Liver (tissue), 9 donors: ENCODE measurements around the gene ZFAND2A. TPM values are rescaled to one million over a fixed set of nuclear protein-coding genes. Genes with fewer than 3 reads are reported as not detected.

Source experiments
- DNase-seq: peaks from one replicate; pipeline ENCODE4 v3.0.0-alpha.2; 2017; ENCODE audit warnings: low spot score
- H3K27ac ChIP-seq, 2 donors: one replicate each; pipeline ENCODE4 v1.7.0; 2013; ENCODE audit warnings: inconsistent platforms in 2 of 2, low read length in 2 of 2, control low read depth in 1 of 2, low read depth in 1 of 2, mild to moderate bottlenecking in 1 of 2
- H3K27me3 ChIP-seq, 4 donors: one replicate each; pipeline versions ENCODE4 v1.6.1 to v1.7.0; 2013; ENCODE audit warnings: low read length in 3 of 4, inconsistent platforms in 1 of 4, mild to moderate bottlenecking in 1 of 4, moderate library complexity in 1 of 4; ENCODE audit not compliant: control insufficient read depth in 4 of 4, insufficient read depth in 4 of 4
- H3K36me3 ChIP-seq, 4 donors: one replicate each; pipeline versions ENCODE4 v1.6.1 to v1.7.0; 2013; ENCODE audit warnings: low read length in 3 of 4, mild to moderate bottlenecking in 3 of 4, low read depth in 1 of 4, moderate library complexity in 1 of 4; ENCODE audit not compliant: control insufficient read depth in 4 of 4, insufficient read depth in 3 of 4
- H3K4me1 ChIP-seq, 4 donors: one replicate each; pipeline versions ENCODE4 v1.6.1 to v1.7.0; 2013; ENCODE audit warnings: low read length in 3 of 4, mild to moderate bottlenecking in 3 of 4, moderate library complexity in 1 of 4; ENCODE audit not compliant: control insufficient read depth in 4 of 4, insufficient read depth in 4 of 4
- H3K4me3 ChIP-seq, 3 donors: one replicate each; pipeline versions ENCODE4 v1.6.1 to v1.7.0; 2013; ENCODE audit warnings: low read length in 3 of 3, control low read depth in 1 of 3, low read depth in 1 of 3, mild to moderate bottlenecking in 1 of 3
- H3K9ac ChIP-seq, 2 donors: one replicate each; pipeline ENCODE4 v1.7.0; 2013; ENCODE audit warnings: low read length in 2 of 2, mild to moderate bottlenecking in 2 of 2, moderate library complexity in 2 of 2, control low read depth in 1 of 2, low read depth in 1 of 2
- H3K9me3 ChIP-seq, 4 donors: one replicate each; pipeline versions ENCODE4 v1.6.1 to v1.7.0; 2013; ENCODE audit warnings: low read length in 3 of 4; ENCODE audit not compliant: control insufficient read depth in 4 of 4
- EGR1 ChIP-seq, 2 donors: IDR thresholded peaks; 2 replicates each; pipeline ENCODE4 v1.6.1; 2016 to 2018; ENCODE audit warnings: antibody characterized with exemption in 2 of 2, low read depth in 2 of 2
- FOXA1 ChIP-seq: IDR thresholded peaks from 2 replicates; pipeline ENCODE4 v1.6.1; 2016; ENCODE audit warnings: antibody characterized with exemption
- FOXA2 ChIP-seq: IDR thresholded peaks from 2 replicates; pipeline ENCODE4 v1.6.1; 2016; ENCODE audit warnings: antibody characterized with exemption
- GABPA ChIP-seq, 2 donors: IDR thresholded peaks in 1 of 2; conservative IDR thresholded peaks in 1 of 2; 2 replicates each; pipeline ENCODE4 v1.6.1; 2016; ENCODE audit warnings: antibody characterized with exemption in 2 of 2, mild to moderate bottlenecking in 1 of 2, moderate library complexity in 1 of 2
- HNF4A ChIP-seq, 2 donors: conservative IDR thresholded peaks; 2 replicates each; pipeline ENCODE4 v1.6.1; 2016; ENCODE audit warnings: antibody characterized with exemption in 2 of 2, mild to moderate bottlenecking in 2 of 2
- HNF4G ChIP-seq: IDR thresholded peaks from 2 replicates; pipeline ENCODE4 v1.6.1; 2016; ENCODE audit warnings: antibody characterized with exemption
- JUND ChIP-seq, 2 donors: IDR thresholded peaks; 2 replicates each; pipeline ENCODE4 v1.6.1; 2016; ENCODE audit warnings: antibody characterized with exemption in 2 of 2
- NR2F2 ChIP-seq: IDR thresholded peaks from 2 replicates; pipeline ENCODE4 v1.6.1; 2016; ENCODE audit warnings: antibody characterized with exemption
- RAD21 ChIP-seq, 2 donors: IDR thresholded peaks; 2 replicates each; pipeline ENCODE4 v1.6.1; 2016; ENCODE audit warnings: antibody characterized with exemption in 2 of 2, mild to moderate bottlenecking in 2 of 2
- RXRA ChIP-seq, 2 donors: IDR thresholded peaks; 2 replicates each; pipeline ENCODE4 v1.6.1; 2017 to 2018; ENCODE audit warnings: antibody characterized with exemption in 2 of 2, mild to moderate bottlenecking in 1 of 2
- SP1 ChIP-seq: IDR thresholded peaks from 2 replicates; pipeline ENCODE4 v1.6.1; 2018; ENCODE audit warnings: antibody characterized with exemption, mild to moderate bottlenecking
- TAF1 ChIP-seq: conservative IDR thresholded peaks from 2 replicates; pipeline ENCODE4 v1.6.1; 2016; ENCODE audit warnings: antibody characterized with exemption, mild to moderate bottlenecking
- YY1 ChIP-seq: IDR thresholded peaks from 2 replicates; pipeline ENCODE4 v1.6.1; 2016; ENCODE audit warnings: antibody characterized with exemption, mild to moderate bottlenecking
- WGBS: extraction: QIAGEN DNeasy Blood & Tissue Kit; methylation state at CpG from one replicate; pipeline ENCODE4 v1.1.7; 2013; 5-methylcytosine and 5-hydroxymethylcytosine counted together
- polyA plus RNA-seq, 2 donors: library from polyadenylated mRNA; stranded (reverse) in 1 of 2; unstranded in 1 of 2; fragments of 200-250 nt in 1 of 2; fragments of >200 nt in 1 of 2; fragmentation: Nextera tagmentation in 1 of 2; extraction: Ambion mirVana in 1 of 2; gene quantifications; one replicate each; pipeline versions ENCODE4 v1.2.1 to v1.2.3, GENCODE V29; 2013 to 2015
- total RNA-seq, 2 donors: library from RNA; depleted of rRNA; stranded (reverse); fragments of >200 nt; gene quantifications; one replicate each; pipeline ENCODE4 v1.2.3, GENCODE V29; 2014
- TF ChIP-seq, protein P1 (sequence below): IDR thresholded peaks from 2 replicates; pipeline ENCODE4 v1.6.1; 2016; ENCODE audit warnings: antibody characterized with exemption
- TF ChIP-seq, protein P2 (sequence below): IDR thresholded peaks from 2 replicates; pipeline ENCODE4 v1.6.1; 2016; ENCODE audit warnings: antibody characterized with exemption
- TF ChIP-seq, protein P3 (sequence below): IDR thresholded peaks from 2 replicates; pipeline ENCODE4 v1.6.1; 2016; ENCODE audit warnings: antibody characterized with exemption
- TF ChIP-seq, protein P4 (sequence below): IDR thresholded peaks from 2 replicates; pipeline ENCODE4 v1.6.1; 2016; ENCODE audit warnings: antibody characterized with exemption, mild to moderate bottlenecking
- TF ChIP-seq, protein P5 (sequence below): fragments of 150-350 bp; IDR thresholded peaks from 2 replicates; pipeline ENCODE4 v1.5.1; 2017; ENCODE audit warnings: improper control_type of control experiment, low read depth, low read length; ENCODE audit not compliant: missing input control
- donor health status: healthy.
- donor health status: healthy.
- donor health status: healthy.
- donor health status: healthy.
- donor health status: healthy.

Gene ZFAND2A
- total and polyA plus RNA-seq, 4 donors: 12.5 to 53.3 (median 33.5) TPM

DNA sequence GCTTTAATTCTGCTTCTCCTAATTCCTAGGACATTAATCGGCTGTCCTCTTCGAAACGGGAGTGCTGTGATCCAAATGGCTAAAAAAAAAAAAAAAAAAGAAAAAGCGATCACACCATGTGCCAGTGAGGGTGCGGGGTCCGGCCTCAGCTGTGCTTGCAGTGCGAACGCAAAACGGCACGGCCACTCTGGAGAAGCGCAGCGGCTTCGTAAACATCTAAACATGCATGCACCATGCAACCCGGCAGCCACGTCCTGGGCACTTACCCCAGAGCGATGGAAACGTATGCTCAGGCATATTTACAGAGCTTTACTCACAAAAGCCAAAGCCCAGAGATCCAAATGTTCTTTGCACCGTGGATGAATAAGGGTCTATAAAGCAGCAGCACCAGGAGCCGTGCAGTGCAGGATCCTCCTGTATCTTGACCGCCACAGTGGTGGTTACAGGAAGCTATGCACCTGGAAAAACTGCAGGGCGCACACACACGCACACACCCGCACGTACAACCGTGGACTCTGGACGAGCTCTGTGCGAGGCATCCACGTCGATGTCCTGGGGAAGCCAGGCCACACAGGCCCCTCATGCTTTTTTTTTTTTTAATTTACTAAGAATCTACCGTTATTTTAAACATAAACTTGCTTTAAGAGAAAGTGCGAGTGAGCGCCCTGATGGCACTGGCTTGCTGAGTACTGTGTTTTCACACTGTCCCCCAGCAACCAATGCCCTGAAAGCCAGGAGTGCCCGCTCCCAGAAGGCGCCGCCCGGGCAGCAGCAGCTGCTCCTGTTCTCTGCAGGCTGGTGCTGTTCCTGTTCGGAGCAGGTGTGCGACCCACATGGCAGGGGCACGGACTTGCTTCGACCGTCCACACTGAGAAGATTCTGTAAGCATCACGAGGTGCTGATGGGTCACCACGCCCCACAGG lies 47.1 kb downstream of the ZFAND2A start:
- no peak overlapping the region for H3K4me3 ChIP-seq
- no peaks in the 10 kb centered on the region for H3K4me1 ChIP-seq
- H3K27ac ChIP-seq: no peak overlapping the region
- H3K27me3 ChIP-seq: no peaks in the 10 kb centered on the region
- no peak for TF ChIP-seq FOXA2
- TF ChIP-seq EGR1 (IDR thresholded peaks at IDR 0.05; ENCODE audit: low read depth in 2 of 2): no peak
- TF ChIP-seq, protein P1, sequence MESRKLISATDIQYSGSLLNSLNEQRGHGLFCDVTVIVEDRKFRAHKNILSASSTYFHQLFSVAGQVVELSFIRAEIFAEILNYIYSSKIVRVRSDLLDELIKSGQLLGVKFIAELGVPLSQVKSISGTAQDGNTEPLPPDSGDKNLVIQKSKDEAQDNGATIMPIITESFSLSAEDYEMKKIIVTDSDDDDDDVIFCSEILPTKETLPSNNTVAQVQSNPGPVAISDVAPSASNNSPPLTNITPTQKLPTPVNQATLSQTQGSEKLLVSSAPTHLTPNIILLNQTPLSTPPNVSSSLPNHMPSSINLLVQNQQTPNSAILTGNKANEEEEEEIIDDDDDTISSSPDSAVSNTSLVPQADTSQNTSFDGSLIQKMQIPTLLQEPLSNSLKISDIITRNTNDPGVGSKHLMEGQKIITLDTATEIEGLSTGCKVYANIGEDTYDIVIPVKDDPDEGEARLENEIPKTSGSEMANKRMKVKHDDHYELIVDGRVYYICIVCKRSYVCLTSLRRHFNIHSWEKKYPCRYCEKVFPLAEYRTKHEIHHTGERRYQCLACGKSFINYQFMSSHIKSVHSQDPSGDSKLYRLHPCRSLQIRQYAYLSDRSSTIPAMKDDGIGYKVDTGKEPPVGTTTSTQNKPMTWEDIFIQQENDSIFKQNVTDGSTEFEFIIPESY: no peak
- TF ChIP-seq HNF4G: no peak
- no peak for TF ChIP-seq GABPA (IDR thresholded peaks at IDR 0.05 in 1 of 2, conservative IDR thresholded peaks at IDR 0.05 in 1 of 2)
- TF ChIP-seq RXRA (IDR thresholded peaks at IDR 0.05): no peak
- TF ChIP-seq, protein P2, sequence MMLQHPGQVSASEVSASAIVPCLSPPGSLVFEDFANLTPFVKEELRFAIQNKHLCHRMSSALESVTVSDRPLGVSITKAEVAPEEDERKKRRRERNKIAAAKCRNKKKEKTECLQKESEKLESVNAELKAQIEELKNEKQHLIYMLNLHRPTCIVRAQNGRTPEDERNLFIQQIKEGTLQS: no peak
- TF ChIP-seq TAF1: no peak
- TF ChIP-seq, protein P3, sequence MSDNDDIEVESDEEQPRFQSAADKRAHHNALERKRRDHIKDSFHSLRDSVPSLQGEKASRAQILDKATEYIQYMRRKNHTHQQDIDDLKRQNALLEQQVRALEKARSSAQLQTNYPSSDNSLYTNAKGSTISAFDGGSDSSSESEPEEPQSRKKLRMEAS: no peak
- no peak for TF ChIP-seq RAD21 (IDR thresholded peaks at IDR 0.05)
- TF ChIP-seq YY1: no peak
- TF ChIP-seq, protein P4, sequence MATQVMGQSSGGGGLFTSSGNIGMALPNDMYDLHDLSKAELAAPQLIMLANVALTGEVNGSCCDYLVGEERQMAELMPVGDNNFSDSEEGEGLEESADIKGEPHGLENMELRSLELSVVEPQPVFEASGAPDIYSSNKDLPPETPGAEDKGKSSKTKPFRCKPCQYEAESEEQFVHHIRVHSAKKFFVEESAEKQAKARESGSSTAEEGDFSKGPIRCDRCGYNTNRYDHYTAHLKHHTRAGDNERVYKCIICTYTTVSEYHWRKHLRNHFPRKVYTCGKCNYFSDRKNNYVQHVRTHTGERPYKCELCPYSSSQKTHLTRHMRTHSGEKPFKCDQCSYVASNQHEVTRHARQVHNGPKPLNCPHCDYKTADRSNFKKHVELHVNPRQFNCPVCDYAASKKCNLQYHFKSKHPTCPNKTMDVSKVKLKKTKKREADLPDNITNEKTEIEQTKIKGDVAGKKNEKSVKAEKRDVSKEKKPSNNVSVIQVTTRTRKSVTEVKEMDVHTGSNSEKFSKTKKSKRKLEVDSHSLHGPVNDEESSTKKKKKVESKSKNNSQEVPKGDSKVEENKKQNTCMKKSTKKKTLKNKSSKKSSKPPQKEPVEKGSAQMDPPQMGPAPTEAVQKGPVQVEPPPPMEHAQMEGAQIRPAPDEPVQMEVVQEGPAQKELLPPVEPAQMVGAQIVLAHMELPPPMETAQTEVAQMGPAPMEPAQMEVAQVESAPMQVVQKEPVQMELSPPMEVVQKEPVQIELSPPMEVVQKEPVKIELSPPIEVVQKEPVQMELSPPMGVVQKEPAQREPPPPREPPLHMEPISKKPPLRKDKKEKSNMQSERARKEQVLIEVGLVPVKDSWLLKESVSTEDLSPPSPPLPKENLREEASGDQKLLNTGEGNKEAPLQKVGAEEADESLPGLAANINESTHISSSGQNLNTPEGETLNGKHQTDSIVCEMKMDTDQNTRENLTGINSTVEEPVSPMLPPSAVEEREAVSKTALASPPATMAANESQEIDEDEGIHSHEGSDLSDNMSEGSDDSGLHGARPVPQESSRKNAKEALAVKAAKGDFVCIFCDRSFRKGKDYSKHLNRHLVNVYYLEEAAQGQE: no peak
- no peak for TF ChIP-seq HNF4A (conservative IDR thresholded peaks at IDR 0.05)
- TF ChIP-seq SP1: no peak
- no peak for TF ChIP-seq FOXA1
- TF ChIP-seq, protein P5, sequence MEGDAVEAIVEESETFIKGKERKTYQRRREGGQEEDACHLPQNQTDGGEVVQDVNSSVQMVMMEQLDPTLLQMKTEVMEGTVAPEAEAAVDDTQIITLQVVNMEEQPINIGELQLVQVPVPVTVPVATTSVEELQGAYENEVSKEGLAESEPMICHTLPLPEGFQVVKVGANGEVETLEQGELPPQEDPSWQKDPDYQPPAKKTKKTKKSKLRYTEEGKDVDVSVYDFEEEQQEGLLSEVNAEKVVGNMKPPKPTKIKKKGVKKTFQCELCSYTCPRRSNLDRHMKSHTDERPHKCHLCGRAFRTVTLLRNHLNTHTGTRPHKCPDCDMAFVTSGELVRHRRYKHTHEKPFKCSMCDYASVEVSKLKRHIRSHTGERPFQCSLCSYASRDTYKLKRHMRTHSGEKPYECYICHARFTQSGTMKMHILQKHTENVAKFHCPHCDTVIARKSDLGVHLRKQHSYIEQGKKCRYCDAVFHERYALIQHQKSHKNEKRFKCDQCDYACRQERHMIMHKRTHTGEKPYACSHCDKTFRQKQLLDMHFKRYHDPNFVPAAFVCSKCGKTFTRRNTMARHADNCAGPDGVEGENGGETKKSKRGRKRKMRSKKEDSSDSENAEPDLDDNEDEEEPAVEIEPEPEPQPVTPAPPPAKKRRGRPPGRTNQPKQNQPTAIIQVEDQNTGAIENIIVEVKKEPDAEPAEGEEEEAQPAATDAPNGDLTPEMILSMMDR: no peak
- no peak for TF ChIP-seq NR2F2
- no peak for TF ChIP-seq JUND (IDR thresholded peaks at IDR 0.05)
- H3K36me3 ChIP-seq: no peaks in the 10 kb centered on the region
- no peaks in the 10 kb centered on the region for H3K9me3 ChIP-seq
- no peak for DNase-seq
- H3K9ac ChIP-seq: no peak overlapping the region
- WGBS: 96% methylated on average over 43 of the region's 43 CpGs
